Kidney epithelial cell (primary cell): ENCODE data around the gene HIC1. TPM values are rescaled to one million over a fixed set of nuclear protein-coding genes. Genes with fewer than 3 reads are reported as not detected.

Source experiments
- DNase-seq: peaks from one replicate; pipeline ENCODE4 v3.0.0-alpha.2; 2010; ENCODE audit warnings: low read depth
- H3K27me3 ChIP-seq: 2 replicates; pipeline ENCODE4 v1.6.0; 2011; ENCODE audit warnings: low read length; ENCODE audit not compliant: control insufficient read depth, insufficient read depth
- H3K36me3 ChIP-seq: 2 replicates; pipeline ENCODE4 v1.5.1; 2011; ENCODE audit warnings: low read length; ENCODE audit not compliant: control insufficient read depth, insufficient read depth
- H3K4me3 ChIP-seq: 2 replicates; pipeline ENCODE4 v1.5.1; 2011; ENCODE audit warnings: low read depth, mild to moderate bottlenecking, control low read depth, low read length
- CTCF ChIP-seq: IDR thresholded peaks from 2 replicates; pipeline ENCODE4 v1.5.1; 2011; ENCODE audit warnings: mild to moderate bottlenecking, moderate library complexity, low read length, control low read depth, inconsistent platforms; ENCODE audit not compliant: insufficient read depth, poor library complexity, severe bottlenecking
- total RNA-seq: library from RNA; depleted of rRNA; stranded (reverse); fragments of >200 nt; gene quantifications from 2 replicates; pipeline ENCODE4 v1.2.3, GENCODE V29; 2015

Gene HIC1
- total RNA-seq, 1 donor from 2014 or later: 11.9 TPM

GRCh38 chr17:2074919-2075318, 20.0 kb downstream of the HIC1 start:
- H3K27me3 ChIP-seq: no peaks in the 10 kb centered on the region

GRCh38 chr17:2075336-2076086, 20.6 kb downstream of the HIC1 start:
- no peak for DNase-seq
- no peak for TF ChIP-seq CTCF
- no peaks in the 10 kb centered on the region for H3K36me3 ChIP-seq
- no peaks in the 10 kb centered on the region for H3K27me3 ChIP-seq
- no peak overlapping the region for H3K4me3 ChIP-seq

More at GRCh38 chr17:2074919-2075318, 20.0 kb downstream of the HIC1 start:
- DNase-seq: no peak
- no peak for TF ChIP-seq CTCF
- H3K4me3 ChIP-seq: no peak overlapping the region
- no peaks in the 10 kb centered on the region for H3K36me3 ChIP-seq

- H3K4me3 ChIP-seq: no peak overlapping the region
- no peak for TF ChIP-seq CTCF
- no peak for DNase-seq
- H3K36me3 ChIP-seq: peaks cover 1% of the 10 kb centered on the region
- no peaks in the 10 kb centered on the region for H3K27me3 ChIP-seq
These were observed 21.4 kb downstream of the HIC1 start for GRCh38 chr17:2076087-2076984.

- H3K36me3 ChIP-seq: peaks cover 1% of the 10 kb centered on the region
- TF ChIP-seq CTCF: no peak
These were observed 22.1 kb downstream of the HIC1 start for GRCh38 chr17:2077040-2077439.

GRCh38 chr17:2081564-2081963, 26.7 kb downstream of the HIC1 start:
- no peak overlapping the region for H3K4me3 ChIP-seq
- peaks cover 1% of the 10 kb centered on the region for H3K36me3 ChIP-seq
- no peak for TF ChIP-seq CTCF
- DNase-seq: no peak
- H3K27me3 ChIP-seq: no peaks in the 10 kb centered on the region

More at GRCh38 chr17:2077040-2077439, 22.1 kb downstream of the HIC1 start:
- Histone ChIP-seq H3K27me3 (no peaks in the 10 kb centered on the region), H3K4me3 (no peak overlapping the region)
- no peak for DNase-seq
